Measurements from ENCODE around the gene COX6A2.
"Not testable (repeated sequence)": the region's sequence is repeated elsewhere in the genome, so short reads cannot be mapped to it uniquely, and the experiment has no call there.

COX6A2 gene

DNA sequence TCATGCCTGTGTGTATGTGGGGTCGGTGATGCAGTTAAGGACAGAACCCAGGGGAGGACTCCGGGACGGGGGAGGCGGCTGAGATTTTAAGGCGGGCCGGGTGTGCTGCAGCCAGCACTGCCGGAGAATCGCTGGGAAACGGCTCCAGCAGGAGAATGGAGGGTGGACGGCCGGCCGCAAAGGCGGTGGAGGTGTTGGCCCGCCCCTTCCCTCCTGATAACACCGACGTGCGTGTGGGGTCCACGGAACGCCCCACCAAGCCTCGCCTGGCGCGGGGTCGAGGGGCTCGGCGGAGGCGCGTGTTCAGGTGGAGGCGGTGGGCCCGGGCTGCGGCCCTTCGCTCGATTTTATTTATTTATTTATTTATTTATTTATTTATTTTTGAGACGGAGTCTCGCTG lies 13.8 kb upstream of the COX6A2 start:
- H3K4me3 ChIP-seq (replicated peaks; ENCODE audit: low read depth, low read length): peak overlapping the region; percentile 61
- no peak for TF ChIP-seq CTCF (IDR thresholded peaks at IDR 0.05; ENCODE audit: low read depth, low read length, missing control alignments)
- DNase-seq (ENCODE audit: extremely low read depth, low read depth): no peak

DNA sequence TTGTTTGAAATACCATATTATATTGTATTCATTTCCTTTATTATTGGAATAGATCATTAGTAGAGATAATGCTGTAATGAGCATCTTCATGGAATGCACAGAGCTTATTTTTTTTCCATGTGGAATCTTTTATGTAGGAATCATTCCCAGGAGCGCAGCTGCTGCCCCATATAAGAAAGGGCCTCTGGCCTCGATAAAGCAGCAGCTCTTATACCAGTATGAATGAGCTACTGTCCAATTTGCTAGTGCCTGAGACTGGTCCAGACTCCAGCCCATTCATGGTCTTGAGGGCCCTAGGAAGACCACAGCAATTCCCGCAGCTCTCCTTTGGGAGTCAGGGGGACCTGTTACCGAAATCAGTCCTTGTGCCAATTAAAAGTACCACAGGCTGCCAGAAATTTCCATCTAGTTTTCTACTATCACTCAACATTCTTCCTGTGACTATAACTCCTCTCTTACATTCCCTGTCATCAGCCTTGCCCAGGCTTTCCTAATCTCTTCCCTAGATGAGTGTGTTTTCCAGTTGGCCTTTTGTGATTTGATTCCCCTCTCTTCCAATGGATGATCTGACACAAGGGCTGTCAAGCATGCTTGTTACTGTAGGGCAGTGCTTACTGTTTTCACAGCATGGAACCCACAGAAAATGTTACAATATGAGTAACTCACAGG lies 12.5 kb upstream of the COX6A2 start:
- DNase-seq (ENCODE audit: extremely low read depth, low read depth): no peak
- no peak for TF ChIP-seq CTCF (IDR thresholded peaks at IDR 0.05; ENCODE audit: low read depth, low read length, missing control alignments)

GRCh38 chr16:31439519-31439918 lies 11.4 kb upstream of the COX6A2 start:
- no peak for DNase-seq (ENCODE audit: extremely low read depth, low read depth)
- no peak overlapping the region for H3K4me3 ChIP-seq (replicated peaks; ENCODE audit: low read depth, low read length)
- no peak for TF ChIP-seq CTCF (IDR thresholded peaks at IDR 0.05; ENCODE audit: low read depth, low read length, missing control alignments)

More for the DNA sequence above, 12.5 kb upstream of the COX6A2 start:
- H3K4me3 ChIP-seq (replicated peaks; ENCODE audit: low read depth, low read length): no peak overlapping the region

- H3K4me3 ChIP-seq (replicated peaks; ENCODE audit: low read depth, low read length); DNase-seq (ENCODE audit: extremely low read depth, low read depth): not testable (repeated sequence)
These were observed 10.9 kb upstream of the COX6A2 start for GRCh38 chr16:31439023-31439422.

- TF ChIP-seq CTCF (IDR thresholded peaks at IDR 0.05; ENCODE audit: low read depth, low read length, missing control alignments): no peak
- no peak overlapping the region for H3K4me3 ChIP-seq (replicated peaks; ENCODE audit: low read depth, low read length)
- DNase-seq (ENCODE audit: extremely low read depth, low read depth): no peak
These were observed 10.3 kb upstream of the COX6A2 start for GRCh38 chr16:31438414-31438813.

DNA sequence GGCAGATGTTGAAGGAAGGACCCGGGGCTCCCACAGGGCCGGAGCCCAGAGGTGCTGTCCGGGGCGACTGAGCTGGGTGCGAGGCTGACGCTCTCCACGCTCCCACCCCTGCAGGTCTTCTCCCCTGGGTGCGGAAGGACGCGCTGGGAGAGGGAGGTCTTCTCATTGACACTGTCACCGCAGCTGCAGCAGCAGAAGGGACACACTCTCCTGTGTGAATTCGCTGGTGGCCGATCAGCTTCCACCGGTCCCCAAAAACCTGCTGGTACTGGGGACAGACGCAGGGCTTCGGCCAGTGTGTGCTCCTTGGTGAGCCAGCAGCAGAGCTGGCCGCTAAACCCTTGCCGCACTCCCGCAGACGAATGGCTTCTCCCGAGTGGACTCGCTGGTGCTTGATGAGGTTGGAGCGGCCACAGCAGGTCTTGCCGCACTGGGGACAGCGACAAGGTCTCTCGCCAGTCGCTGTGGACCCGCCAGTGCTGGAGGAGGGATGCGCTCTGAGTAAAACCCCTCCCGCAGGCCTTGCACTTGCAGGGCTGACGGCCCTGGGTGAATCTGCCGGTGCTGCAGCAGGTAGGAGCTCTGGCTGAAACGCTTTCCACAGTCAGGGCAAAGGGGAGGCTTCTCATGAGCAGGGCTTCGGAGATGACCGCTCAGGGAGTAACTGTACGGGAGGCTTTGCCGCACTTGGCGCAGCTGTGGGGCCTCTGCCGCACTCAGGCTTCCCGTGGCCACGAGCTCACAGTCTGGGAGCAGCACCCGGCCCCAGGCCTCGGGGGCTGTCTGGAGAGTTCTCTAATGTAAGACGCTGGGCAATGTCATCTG lies 8.3 kb upstream of the COX6A2 start:
- no peak for TF ChIP-seq CTCF (IDR thresholded peaks at IDR 0.05; ENCODE audit: low read depth, low read length, missing control alignments)
- DNase-seq (ENCODE audit: extremely low read depth, low read depth): no peak
- no peak overlapping the region for H3K4me3 ChIP-seq (replicated peaks; ENCODE audit: low read depth, low read length)

GRCh38 chr16:31435341-31436220 lies 7.4 kb upstream of the COX6A2 start:
- no peak for DNase-seq (ENCODE audit: extremely low read depth, low read depth)
- TF ChIP-seq CTCF (IDR thresholded peaks at IDR 0.05; ENCODE audit: low read depth, low read length, missing control alignments): no peak
- no peak overlapping the region for H3K4me3 ChIP-seq (replicated peaks; ENCODE audit: low read depth, low read length)
